Fibroblast of upper back skin (primary cell): ENCODE results near the gene KRTAP5-4.
"Not testable (repeated sequence)": the region's sequence is repeated elsewhere in the genome, so short reads cannot be mapped to it uniquely, and the experiment has no call there.

Experiments
- DNase-seq: peaks from one replicate; pipeline ENCODE4 v3.0.0-alpha.2; 2013

Gene KRTAP5-4

GRCh38 chr11:1622086-1622485 lies at the start of gene KRTAP5-4:
Gene KRTAP5-4 (minus strand): TSS chr11:1622138. CDS start chr11:1622093, 45 bp downstream.
- DNase-seq, result no peak

DNA sequence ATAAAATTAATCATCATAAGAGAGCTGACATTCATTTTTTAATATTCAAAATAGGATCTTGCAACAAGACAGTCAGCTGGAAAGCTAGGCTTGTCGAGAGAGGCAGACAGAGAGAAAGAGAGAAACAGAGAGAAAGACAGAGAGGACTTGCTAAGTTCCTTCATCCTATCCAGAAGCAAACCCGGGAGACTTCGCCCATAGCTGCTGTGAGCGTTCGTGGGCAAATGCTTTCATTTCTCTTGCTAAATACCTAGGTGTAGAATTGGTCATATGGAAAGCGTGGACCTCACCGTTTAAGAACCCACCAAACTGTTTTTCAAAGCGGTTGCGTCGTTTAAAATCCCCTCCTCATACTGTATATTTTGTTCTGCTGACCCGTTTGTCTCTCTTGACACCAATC lies 49.7 kb upstream of the KRTAP5-4 start:
- DNase-seq, result no peak

DNA sequence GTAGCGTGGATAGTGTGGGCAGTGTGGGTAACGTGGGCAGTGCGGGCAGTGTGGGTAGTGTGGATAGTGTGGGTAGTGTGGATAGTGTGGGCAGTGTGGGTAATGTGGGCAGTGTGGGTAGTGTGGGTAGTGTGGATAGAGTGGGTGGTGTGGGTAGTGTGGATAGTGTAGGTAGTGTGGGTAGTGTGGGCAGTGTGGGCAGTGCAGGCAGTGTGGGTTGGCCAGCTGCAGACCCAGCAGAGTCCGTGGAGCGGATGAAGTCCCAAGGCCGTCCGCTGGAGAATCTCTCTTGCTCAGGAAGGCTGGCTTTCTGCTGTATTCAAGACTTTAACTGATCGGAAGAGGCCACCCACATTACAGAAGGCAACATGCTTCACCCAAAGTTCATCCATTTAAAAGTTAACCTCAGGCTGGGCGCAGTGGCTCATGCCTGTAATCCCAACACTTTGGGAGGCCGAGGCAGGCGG lies 49.0 kb upstream of the KRTAP5-4 start:
- no peak for DNase-seq

- not testable (repeated sequence) for DNase-seq
These were observed 48.5 kb upstream of the KRTAP5-4 start for GRCh38 chr11:1670457-1670856.

DNA sequence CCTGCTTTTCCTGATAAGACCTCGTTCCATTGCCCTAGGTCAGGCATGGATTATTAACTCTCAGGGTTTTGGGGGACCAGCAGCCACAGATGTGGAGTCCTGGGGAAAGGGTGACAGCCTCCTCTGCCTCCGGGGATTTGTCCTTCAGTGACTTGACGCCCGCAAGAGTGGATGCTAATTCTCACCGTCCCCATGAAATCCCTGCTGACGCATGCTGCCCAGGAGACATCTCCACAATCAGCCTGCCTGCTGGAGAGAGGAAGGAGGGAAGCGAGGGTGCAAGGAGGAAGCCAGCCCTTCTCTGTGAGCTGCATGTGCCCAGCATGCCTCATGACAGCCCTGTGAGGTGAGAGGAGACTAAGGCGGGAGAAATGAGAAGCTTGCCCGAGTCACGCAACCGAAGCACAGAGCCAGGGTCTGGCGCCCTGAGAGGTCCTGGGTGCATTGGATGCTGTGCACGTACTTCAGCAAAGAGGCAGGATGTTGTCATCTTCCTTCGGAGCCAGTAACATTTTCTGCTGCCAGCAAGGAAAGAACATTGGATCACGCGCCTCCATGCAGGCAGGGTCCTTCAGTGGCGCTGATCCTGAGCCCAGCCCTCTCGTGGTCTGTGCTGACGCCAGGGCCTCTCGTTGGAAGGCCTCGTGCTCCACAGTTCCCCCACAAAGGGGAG lies 47.7 kb upstream of the KRTAP5-4 start:
- DNase-seq, result no peak

GRCh38 chr11:1668911-1669473 lies 47.1 kb upstream of the KRTAP5-4 start:
- no peak for DNase-seq

DNA sequence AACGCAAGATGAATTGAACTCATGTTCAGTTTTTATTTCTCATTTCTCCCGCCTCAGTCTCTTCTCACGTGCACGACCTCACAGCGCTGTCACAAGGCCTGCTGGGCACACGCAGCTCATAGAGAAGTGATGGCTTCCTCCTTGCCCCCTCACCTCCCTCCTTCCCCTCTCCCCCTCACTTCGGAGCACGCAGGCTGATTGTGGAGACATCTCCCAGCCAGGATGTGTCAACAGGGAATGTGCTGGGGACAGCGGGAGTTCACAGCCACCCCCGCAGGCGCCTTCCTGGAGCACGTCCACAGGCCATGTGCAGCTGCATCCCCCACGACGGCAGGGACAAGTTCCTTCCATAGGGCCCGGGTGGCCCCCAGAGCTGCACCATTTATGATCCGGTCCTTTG lies 46.0 kb upstream of the KRTAP5-4 start:
- no peak for DNase-seq

- DNase-seq, result no peak
These were observed 45.3 kb upstream of the KRTAP5-4 start for GRCh38 chr11:1667121-1667850.

DNA sequence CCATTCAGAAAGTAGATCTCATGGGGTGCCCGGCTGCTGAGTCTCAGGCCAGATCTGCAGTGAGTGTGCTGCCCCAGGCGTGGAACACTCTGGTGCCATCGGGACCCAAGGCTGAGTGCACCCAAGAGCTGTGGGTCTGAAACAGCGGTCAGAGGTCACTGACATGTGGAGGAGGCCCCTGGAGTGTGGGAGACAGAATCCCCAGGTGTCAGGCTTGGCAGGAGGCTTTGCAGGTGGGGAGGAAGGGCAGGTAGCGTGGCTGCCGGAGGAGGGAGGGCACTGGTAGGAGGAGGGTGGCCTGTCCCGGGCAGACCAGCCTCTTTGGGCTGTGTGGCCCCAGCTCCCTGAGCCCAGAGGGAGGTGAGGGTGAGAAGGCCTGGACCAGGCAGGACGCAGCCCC lies 43.4 kb upstream of the KRTAP5-4 start:
- DNase-seq, result no peak

DNA sequence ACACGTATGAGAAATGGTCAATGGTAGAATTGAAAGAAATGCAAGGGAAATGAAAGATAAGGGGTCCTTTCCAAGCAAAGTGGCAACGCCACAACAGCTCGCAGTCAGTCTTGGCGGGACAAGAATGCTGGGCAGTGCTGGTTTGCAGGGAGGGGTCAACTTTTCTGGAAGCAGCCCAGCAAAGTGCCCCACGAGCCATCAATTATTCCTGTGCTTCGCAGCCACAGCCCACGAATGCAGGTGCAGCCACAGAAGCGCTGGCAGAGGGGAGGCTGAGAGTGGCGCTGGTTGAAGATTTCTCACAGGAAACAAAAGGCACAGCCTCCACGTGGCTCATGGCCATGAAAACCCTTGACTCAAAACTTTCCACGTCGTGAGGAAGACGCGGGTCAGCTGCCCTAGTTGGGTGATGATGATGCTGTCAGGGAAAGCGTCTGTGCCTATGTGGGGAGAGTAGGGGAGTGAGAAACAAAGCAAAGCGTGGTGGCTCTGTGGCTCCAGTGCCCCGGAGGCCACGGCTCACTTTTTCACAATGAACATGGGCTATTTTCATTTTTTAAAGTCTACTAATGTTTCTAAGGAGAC lies 40.9 kb upstream of the KRTAP5-4 start:
- DNase-seq, result not testable (repeated sequence)

DNA sequence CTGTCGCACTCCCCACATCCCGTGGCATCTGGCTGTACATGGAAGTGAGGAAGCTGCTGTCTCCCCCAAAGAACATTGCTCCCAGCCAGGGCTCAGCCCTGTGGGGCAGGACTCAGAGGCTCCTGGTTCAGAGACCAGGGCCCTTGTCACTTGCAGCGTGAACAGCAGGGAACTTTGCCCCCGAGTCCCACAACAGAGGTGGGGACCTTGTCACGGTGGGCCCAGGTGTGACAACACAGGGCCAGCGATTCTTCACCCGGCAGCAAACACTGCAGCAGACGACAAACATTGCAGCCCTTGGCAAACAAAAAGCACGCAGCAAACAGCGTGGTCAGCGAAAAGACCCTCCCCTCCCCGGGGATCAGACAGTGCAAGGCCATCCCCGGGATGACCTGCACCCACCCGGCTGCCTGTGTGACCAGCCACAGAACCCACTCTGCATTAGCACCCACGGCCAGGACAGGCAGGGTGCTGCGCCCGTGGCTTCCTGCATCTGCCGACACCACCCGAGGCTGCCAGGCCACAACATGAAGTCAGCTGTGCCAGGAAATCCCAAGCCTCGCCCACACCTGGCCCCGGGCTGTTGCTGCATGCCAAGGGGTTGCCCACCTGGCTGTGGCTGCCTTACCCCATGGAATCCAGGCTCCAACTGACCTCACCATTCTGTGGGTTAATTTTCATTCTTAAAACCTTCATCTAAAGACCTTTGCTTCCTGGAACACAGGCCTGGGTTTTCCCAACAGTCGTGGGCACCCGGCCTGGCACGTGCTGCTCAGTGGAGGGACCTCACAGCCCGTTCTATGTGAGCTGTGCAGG lies 39.7 kb upstream of the KRTAP5-4 start:
- DNase-seq, result not testable (repeated sequence)

DNA sequence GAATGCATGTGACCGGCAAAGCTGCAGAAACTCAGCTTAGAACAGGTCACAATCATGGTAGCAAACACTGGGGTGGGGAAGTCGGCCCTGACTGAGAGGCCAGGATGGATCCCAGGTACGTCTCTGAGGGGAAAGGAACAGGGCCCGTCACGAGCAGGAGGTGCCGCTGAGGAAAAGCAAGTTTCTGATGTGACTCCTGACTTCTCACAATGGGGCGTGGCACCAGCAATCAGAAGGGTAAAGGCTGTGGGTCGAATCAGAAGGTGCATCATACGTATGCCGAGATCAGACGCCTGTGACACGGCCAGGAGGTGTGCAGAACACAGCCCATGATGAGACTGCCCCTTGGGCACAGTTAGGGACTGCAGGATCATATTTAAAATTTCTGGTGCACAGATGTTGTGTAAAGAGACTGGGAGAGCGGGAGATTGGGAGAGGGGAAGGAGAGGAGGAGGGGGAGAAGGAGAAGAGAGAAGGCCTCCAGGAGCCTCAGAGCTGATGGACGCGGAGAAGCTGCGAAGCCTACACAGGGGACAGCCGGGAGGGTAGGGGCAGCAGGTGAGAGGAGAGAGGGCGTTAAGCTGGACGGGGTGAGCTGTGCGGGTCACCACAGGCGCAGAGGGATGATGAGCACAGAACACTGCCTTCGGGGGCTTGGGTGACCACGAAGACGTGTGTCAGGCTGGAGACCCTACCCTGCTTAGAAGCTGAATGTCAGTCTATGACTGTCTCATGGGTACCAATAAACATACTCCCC lies 38.4 kb upstream of the KRTAP5-4 start:
- DNase-seq, result no peak

DNA sequence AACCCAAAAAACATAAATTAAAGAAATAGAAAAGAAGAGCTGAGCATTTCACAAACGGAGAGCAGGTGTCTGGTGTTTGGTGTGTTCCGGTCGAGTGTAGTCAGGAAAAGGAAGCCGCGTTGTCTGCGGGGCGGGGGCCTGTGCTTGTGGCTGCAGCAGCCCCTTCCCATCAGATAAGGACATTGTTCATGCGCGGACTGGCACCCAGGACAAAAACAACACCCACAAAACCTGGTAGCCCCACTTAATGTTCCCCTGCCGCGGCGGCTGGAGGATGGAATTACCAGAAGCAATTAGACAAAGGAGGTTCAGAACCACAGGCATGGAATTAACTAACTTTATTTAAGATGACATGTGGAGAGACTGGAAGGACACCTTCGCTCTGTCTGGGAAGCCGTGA lies 37.6 kb upstream of the KRTAP5-4 start:
- DNase-seq, result no peak

DNA sequence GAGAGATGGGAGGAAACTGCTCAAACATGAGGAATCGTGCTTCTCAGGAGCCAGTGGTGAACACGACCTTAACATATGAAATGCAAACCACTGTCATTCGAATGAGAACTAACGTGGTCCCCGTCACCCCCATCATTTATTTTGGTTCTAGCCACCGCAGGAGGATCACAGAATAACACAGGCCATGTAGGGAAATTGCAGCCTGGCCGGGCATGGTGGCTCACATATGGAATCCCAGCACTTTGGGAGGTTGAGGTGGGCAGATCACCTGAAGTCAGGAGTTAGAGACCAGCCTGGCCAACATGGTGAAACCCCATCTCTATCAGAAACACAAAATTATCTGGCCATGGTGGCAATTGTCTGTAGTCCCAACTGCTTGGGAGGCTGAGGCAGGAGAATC lies 34.7 kb upstream of the KRTAP5-4 start:
- no peak for DNase-seq

DNA sequence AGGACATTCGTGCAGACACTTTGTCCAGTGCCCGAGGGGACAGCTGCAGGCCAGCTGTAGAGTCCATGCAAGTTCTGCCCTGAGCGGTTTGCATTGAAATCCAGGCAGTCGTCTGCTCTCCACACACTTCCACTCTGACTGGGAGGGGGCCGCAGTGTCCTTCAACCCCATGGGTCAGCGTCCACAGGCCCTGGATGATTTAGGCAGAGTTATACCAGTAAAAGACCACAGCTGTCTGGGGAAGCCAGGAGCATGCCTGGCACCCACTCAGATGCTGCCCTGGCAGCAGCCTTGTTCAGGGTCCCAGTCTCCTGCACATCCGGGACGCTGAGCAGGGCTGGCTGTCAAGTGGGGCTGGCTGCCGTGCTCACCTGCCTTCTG lies 34.1 kb upstream of the KRTAP5-4 start:
- no peak for DNase-seq

- DNase-seq, result no peak
These were observed 33.5 kb upstream of the KRTAP5-4 start for GRCh38 chr11:1655168-1656060.

- DNase-seq, result no peak
These were observed 32.6 kb upstream of the KRTAP5-4 start for GRCh38 chr11:1654388-1655167.

DNA sequence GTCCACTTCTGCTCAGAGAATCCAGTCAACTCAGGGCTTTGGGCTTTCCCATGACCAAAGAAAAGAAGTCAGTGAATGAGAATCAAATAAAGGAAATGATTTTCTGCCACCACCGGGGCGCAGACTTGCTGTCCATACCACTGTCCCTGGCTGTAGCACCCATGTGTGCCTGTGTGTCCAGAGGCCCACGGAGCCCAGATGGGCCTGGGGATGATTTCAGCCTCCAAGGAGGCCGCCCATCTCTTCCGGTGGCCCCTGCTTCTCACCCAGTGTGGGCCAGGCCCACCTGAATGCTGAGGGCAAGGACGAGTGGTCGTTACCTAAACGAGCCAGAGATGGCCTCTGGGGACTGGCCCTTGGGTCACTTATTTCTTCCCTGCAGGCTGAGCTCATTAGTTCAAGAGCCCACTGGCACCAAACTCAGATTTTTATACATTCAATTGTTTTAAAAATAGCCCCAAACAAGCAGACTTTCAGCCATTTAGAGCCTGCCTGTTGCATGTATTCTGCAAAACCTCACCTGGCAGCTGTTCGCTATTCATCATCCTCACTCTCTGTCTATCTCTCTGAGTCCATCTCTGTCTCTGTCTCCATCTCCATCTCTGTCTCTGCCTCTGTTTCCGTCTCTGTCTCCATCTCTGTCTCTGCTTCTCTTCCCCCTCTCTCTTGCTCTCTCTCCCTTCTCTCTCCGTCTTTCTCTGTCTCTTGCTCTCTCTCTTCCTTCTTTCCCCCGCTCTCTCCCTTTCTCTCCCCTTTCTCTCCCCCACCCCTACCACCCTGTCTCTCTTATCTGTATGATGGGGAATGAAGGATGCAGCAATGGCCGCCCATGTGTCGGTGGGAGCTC lies 31.8 kb upstream of the KRTAP5-4 start:
- no peak for DNase-seq
